NCI-H1694 treated with DMSO at 0.1 percent for 48 hours (cell line): ENCODE data around the gene DNMBP.

Experiments
- DNase-seq: peaks from one replicate; lab custom pipeline; 2025; lab: John Stamatoyannopoulos, UW

Gene DNMBP

DNA sequence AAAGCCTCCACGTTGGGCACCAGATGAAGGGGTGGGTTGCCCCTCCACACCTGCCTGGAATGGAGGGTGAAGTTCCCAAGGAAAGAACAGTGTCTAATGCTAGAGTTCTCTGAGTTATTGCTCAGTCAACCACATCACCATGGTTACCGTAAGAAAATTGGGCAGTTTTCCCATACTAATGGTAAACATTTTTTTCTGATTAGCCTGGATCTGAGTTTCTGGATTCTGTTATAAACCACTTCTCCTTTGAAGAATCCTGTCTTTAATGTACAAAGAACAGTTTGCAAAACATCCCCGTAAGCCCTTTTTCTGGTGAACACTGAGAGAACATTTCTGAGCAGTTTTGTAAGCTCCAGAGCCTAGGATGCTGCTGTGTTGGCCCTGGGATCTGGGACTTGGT is 181.8 kb downstream of the DNMBP start:
- no peak for DNase-seq
